Astrocyte (in vitro differentiated cells and primary cell): Measurements from ENCODE around the gene SLC66A1. TPM values are rescaled to one million over a fixed set of nuclear protein-coding genes. Genes with fewer than 3 reads are reported as not detected.

ENCODE experiments used
- DNase-seq: peaks from one replicate; pipeline ENCODE4 v3.0.0-alpha.2; 2010; ENCODE audit warnings: low read depth
- FAIRE-seq: peaks from 2 replicates; lab custom pipeline; 2011; peaks lifted over from hg19 to GRCh38; lab: Jason Lieb, UNC
- H2AFZ ChIP-seq: 2 replicates; pipeline ENCODE4 v1.6.0; 2012; ENCODE audit warnings: low read depth, low read length, inconsistent platforms
- H3K27ac ChIP-seq: 2 replicates; pipeline ENCODE4 v1.5.1; 2011; ENCODE audit warnings: low read depth, low read length, inconsistent platforms
- H3K27me3 ChIP-seq: 2 replicates; pipeline ENCODE4 v1.6.0; 2011; ENCODE audit warnings: low read length, inconsistent platforms; ENCODE audit not compliant: insufficient read depth
- H3K36me3 ChIP-seq: 2 replicates; pipeline ENCODE4 v1.5.1; 2011; ENCODE audit warnings: low read length, inconsistent platforms; ENCODE audit not compliant: insufficient read depth
- H3K4me1 ChIP-seq: 2 replicates; pipeline ENCODE4 v1.5.1; 2011; ENCODE audit warnings: low read length, inconsistent platforms; ENCODE audit not compliant: insufficient read depth
- H3K4me2 ChIP-seq: 2 replicates; pipeline ENCODE4 v1.6.0; 2012; ENCODE audit warnings: low read length, inconsistent platforms
- H3K4me3 ChIP-seq: 2 replicates; pipeline ENCODE4 v1.5.1; 2011; ENCODE audit warnings: low read depth, mild to moderate bottlenecking, low read length, inconsistent platforms; ENCODE audit not compliant: insufficient read depth
- H3K79me2 ChIP-seq: 2 replicates; pipeline ENCODE4 v1.6.0; 2012; ENCODE audit warnings: mild to moderate bottlenecking, low read length, inconsistent platforms; ENCODE audit not compliant: insufficient read depth
- H3K9ac ChIP-seq: 2 replicates; pipeline ENCODE4 v1.6.0; 2012; ENCODE audit warnings: mild to moderate bottlenecking, low read length, inconsistent platforms
- H3K9me3 ChIP-seq: 2 replicates; pipeline ENCODE4 v1.5.1; 2012; ENCODE audit warnings: low read depth, mild to moderate bottlenecking, low read length, inconsistent platforms; ENCODE audit not compliant: insufficient read depth
- H4K20me1 ChIP-seq: 2 replicates; pipeline ENCODE4 v1.6.0; 2012; ENCODE audit warnings: low read length, inconsistent platforms; ENCODE audit not compliant: insufficient read depth
- H3K27ac Mint-ChIP-seq: one replicate; pipeline ENCODE4 v1.8.0; 2021; ENCODE audit warnings: mild to moderate bottlenecking, mixed read lengths; ENCODE audit not compliant: unreplicated experiment
- H3K27me3 Mint-ChIP-seq: one replicate; pipeline ENCODE4 v1.8.0; 2021; ENCODE audit warnings: low read depth, mixed read lengths; ENCODE audit not compliant: unreplicated experiment
- H3K36me3 Mint-ChIP-seq: one replicate; pipeline ENCODE4 v1.8.0; 2021; ENCODE audit warnings: low read depth, mixed read lengths; ENCODE audit not compliant: unreplicated experiment
- H3K4me1 Mint-ChIP-seq: one replicate; pipeline ENCODE4 v1.8.0; 2021; ENCODE audit warnings: low read depth, mixed read lengths; ENCODE audit not compliant: unreplicated experiment
- H3K4me3 Mint-ChIP-seq: one replicate; pipeline ENCODE4 v1.8.0; 2021; ENCODE audit warnings: mild to moderate bottlenecking, moderate library complexity, mixed read lengths; ENCODE audit not compliant: unreplicated experiment
- H3K9me3 Mint-ChIP-seq: one replicate; pipeline ENCODE4 v1.8.0; 2021; ENCODE audit warnings: mild to moderate bottlenecking, mixed read lengths; ENCODE audit not compliant: unreplicated experiment
- EZH2 ChIP-seq: IDR thresholded peaks from 2 replicates; pipeline ENCODE4 v1.6.1; 2012; ENCODE audit warnings: mild to moderate bottlenecking, low read length, inconsistent platforms; ENCODE audit not compliant: insufficient read depth
- total RNA-seq: library from RNA; stranded (reverse); gene quantifications from 2 replicates; pipeline ENCODE4 v1.2.1, GENCODE V29; 2021
- TF ChIP-seq, protein P1 (sequence below): IDR thresholded peaks from 2 replicates; pipeline ENCODE4 v1.5.1; 2011; ENCODE audit warnings: low read depth, mild to moderate bottlenecking, inconsistent platforms, low read length, moderate library complexity; ENCODE audit not compliant: insufficient read depth

SLC66A1 gene
- total RNA-seq, 1 donor from 2014 or later, result 21.5 TPM

- Histone ChIP-seq H3K9me3 (no peaks in the 10 kb centered on the region), H4K20me1 (peaks cover 22% of the 10 kb centered on the region), H3K36me3 (peaks cover 4% of the 10 kb centered on the region), H3K9ac (no peak overlapping the region), H3K4me3 (no peak overlapping the region), H3K4me2 (no peak overlapping the region), H3K27me3 (no peaks in the 10 kb centered on the region), H2AFZ (no peak overlapping the region), H3K4me1 (no peaks in the 10 kb centered on the region), H3K27ac (no peak overlapping the region), H3K79me2 (no peaks in the 10 kb centered on the region)
- TF ChIP-seq EZH2, result no peak
- TF ChIP-seq, protein P1, sequence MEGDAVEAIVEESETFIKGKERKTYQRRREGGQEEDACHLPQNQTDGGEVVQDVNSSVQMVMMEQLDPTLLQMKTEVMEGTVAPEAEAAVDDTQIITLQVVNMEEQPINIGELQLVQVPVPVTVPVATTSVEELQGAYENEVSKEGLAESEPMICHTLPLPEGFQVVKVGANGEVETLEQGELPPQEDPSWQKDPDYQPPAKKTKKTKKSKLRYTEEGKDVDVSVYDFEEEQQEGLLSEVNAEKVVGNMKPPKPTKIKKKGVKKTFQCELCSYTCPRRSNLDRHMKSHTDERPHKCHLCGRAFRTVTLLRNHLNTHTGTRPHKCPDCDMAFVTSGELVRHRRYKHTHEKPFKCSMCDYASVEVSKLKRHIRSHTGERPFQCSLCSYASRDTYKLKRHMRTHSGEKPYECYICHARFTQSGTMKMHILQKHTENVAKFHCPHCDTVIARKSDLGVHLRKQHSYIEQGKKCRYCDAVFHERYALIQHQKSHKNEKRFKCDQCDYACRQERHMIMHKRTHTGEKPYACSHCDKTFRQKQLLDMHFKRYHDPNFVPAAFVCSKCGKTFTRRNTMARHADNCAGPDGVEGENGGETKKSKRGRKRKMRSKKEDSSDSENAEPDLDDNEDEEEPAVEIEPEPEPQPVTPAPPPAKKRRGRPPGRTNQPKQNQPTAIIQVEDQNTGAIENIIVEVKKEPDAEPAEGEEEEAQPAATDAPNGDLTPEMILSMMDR, result no peak
- Mint-ChIP-seq H3K36me3 (peaks cover 7% of the 10 kb centered on the region), H3K27ac (no peak overlapping the region), H3K9me3 (no peaks in the 10 kb centered on the region), H3K4me3 (peak overlapping the region; percentile 47), H3K4me1 (peaks cover 3% of the 10 kb centered on the region), H3K27me3 (no peaks in the 10 kb centered on the region)
- DNase-seq (no peak), FAIRE-seq (no peak)
Measured at GRCh38 chr1:19329611-19330010, 17.5 kb downstream of the SLC66A1 start.

DNA sequence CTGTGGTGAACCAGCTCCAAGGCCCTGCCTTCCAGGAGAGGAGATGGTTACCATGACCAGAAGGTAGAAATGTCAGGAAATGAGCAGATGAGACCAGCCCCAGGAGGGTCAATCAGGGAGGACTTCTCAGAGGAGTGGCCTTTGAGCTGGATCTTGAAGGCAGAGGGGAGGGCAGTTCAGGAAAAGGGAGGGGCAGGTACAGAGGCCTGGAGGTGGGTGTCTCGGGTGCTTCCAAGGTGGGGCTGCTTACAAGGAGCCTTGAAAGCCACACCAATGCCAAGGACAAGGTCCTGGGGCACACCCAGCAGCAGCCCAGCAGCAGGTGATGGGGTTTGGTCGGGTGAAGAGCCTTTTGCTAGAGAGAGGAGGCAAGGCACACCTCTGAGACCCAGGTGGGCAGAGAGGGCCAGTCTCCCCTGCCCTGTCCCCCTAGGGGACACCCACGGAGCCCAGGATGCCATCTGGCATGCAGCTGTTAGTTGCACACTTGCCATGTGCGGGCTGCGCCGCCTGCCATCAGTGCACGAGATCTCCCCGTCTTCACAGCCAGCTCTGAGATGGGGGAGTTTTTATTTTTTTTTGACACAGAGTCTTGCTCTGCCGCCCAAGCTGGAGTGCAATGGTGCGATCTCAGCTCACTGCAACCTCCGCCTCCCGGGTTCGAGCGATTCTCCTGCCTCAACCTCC, 18.5 kb downstream of the SLC66A1 start:
- Mint-ChIP-seq H3K4me3 (no peak overlapping the region), H3K4me1 (peaks cover 3% of the 10 kb centered on the region), H3K27me3 (no peaks in the 10 kb centered on the region), H3K27ac (no peak overlapping the region), H3K36me3 (peaks cover 7% of the 10 kb centered on the region), H3K9me3 (no peaks in the 10 kb centered on the region)
- Histone ChIP-seq H3K4me3 (no peak overlapping the region), H2AFZ (no peak overlapping the region), H3K27me3 (no peaks in the 10 kb centered on the region), H3K36me3 (peaks cover 4% of the 10 kb centered on the region), H3K27ac (no peak overlapping the region), H3K79me2 (no peaks in the 10 kb centered on the region), H3K4me1 (no peaks in the 10 kb centered on the region), H3K4me2 (no peak overlapping the region), H3K9me3 (no peaks in the 10 kb centered on the region), H3K9ac (no peak overlapping the region), H4K20me1 (peaks cover 25% of the 10 kb centered on the region)
- FAIRE-seq (no peak), DNase-seq (no peak)
- TF ChIP-seq, protein P1, result no peak
- no peak for TF ChIP-seq EZH2

DNA sequence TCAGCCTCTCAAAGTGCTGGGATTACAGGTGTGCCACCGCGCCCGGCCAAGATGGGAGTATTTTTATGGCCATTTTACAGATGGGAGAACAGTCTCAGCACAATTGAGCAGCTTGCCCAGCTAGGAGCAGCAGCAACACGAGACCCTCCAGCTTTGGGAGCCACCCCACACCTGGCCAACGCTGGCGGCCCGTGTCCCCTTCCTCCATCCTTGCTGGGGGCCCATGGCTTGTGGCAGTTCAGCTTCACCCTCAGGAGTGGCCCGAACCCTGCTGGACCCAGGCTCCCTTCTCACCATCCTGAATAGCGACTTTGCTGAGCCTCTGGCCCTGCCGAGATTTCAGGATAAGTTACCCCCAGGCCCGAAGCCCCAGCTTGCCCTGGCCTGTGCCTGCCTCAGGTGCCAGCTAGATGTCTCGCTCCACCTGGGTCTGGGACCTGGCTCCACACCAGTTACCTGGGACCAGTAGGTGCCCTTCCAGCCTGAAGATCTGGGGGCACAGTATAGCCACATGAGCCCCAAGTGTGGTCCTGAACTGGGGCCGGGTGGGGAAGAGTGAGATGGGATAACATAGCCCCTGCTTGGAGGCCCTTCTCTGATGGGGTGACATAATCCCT, 19.2 kb downstream of the SLC66A1 start:
- no peaks in the 10 kb centered on the region for H3K27me3 ChIP-seq
- Mint-ChIP-seq H3K36me3 (peaks cover 6% of the 10 kb centered on the region), H3K9me3 (no peaks in the 10 kb centered on the region), H3K27me3 (no peaks in the 10 kb centered on the region), H3K27ac (no peak overlapping the region), H3K4me1 (peaks cover 9% of the 10 kb centered on the region), H3K4me3 (no peak overlapping the region)
- peaks cover 1% of the 10 kb centered on the region for H3K4me1 ChIP-seq
- H4K20me1 ChIP-seq, result peaks cover 23% of the 10 kb centered on the region
- H3K9me3 ChIP-seq, result no peaks in the 10 kb centered on the region
- H3K9ac ChIP-seq, result no peak overlapping the region
- no peaks in the 10 kb centered on the region for H3K79me2 ChIP-seq
- H3K4me3 ChIP-seq, result no peak overlapping the region
- FAIRE-seq, result no peak
- peaks cover 4% of the 10 kb centered on the region for H3K36me3 ChIP-seq
- no peak overlapping the region for H3K4me2 ChIP-seq
- H3K27ac ChIP-seq, result no peak overlapping the region
- TF ChIP-seq, protein P1, result no peak
- no peak for TF ChIP-seq EZH2
- DNase-seq, result no peak
- no peak overlapping the region for H2AFZ ChIP-seq
